ENCODE results near the gene EVA1B. TPM values are rescaled to one million over a fixed set of nuclear protein-coding genes. Genes with fewer than 3 reads are reported as not detected.

Gene EVA1B
- polyA plus RNA-seq, 3 donors, result 35.8 to 45.9 (median 41.8) TPM

- peak; percentile 76 to 88 (median 85) for DNase-seq (ENCODE audit: low read depth in 3 of 3, low spot score in 2 of 3)
These were observed 2.1 kb downstream of the EVA1B start for GRCh38 chr1:36321119-36321951.

- no peak for DNase-seq (ENCODE audit: low read depth in 3 of 3, low spot score in 2 of 3)
These were observed 2.7 kb downstream of the EVA1B start for GRCh38 chr1:36320767-36321118.

- no peak for DNase-seq (ENCODE audit: low read depth in 3 of 3, low spot score in 2 of 3)
These were observed 3.1 kb downstream of the EVA1B start for GRCh38 chr1:36320291-36320761.

GRCh38 chr1:36309397-36309796 is 14.0 kb downstream of the EVA1B start:
- DNase-seq (ENCODE audit: low read depth in 3 of 3, low spot score in 2 of 3), result no peak

- DNase-seq (ENCODE audit: low read depth in 3 of 3, low spot score in 2 of 3), result no peak
These were observed 15.7 kb downstream of the EVA1B start for GRCh38 chr1:36307601-36308330.

- DNase-seq (ENCODE audit: low read depth in 3 of 3, low spot score in 2 of 3), result peak; percentile 82 to 93 (median 87)
These were observed 16.5 kb downstream of the EVA1B start for GRCh38 chr1:36306902-36307456.

- no peak for DNase-seq (ENCODE audit: low read depth in 3 of 3, low spot score in 2 of 3)
These were observed 17.1 kb downstream of the EVA1B start, which contains the start of gene SH3D21 for GRCh38 chr1:36306210-36306901. Gene SH3D21, plus strand, starts transcription at chr1:36306368. Its CDS starts 53 bp downstream, at chr1:36306421.

GRCh38 chr1:36305915-36306209 is 17.6 kb downstream of the EVA1B start:
- DNase-seq (ENCODE audit: low read depth in 3 of 3, low spot score in 2 of 3), result no peak

GRCh38 chr1:36304970-36305914 is 18.2 kb downstream of the EVA1B start:
- no peak for DNase-seq (ENCODE audit: low read depth in 3 of 3, low spot score in 2 of 3)

- no peak for DNase-seq (ENCODE audit: low read depth in 3 of 3, low spot score in 2 of 3)
These were observed 18.9 kb downstream of the EVA1B start for GRCh38 chr1:36304521-36304920.

GRCh38 chr1:36303650-36304360 is 19.6 kb downstream of the EVA1B start:
- DNase-seq (ENCODE audit: low read depth in 3 of 3, low spot score in 2 of 3), result no peak

- DNase-seq (ENCODE audit: low read depth in 3 of 3, low spot score in 2 of 3), result no peak
These were observed 20.2 kb downstream of the EVA1B start for GRCh38 chr1:36303244-36303643.

GRCh38 chr1:36301220-36301619 is 22.2 kb downstream of the EVA1B start:
- DNase-seq (ENCODE audit: low read depth in 3 of 3, low spot score in 2 of 3), result no peak

GRCh38 chr1:36300526-36300925 is 22.9 kb downstream of the EVA1B start:
- DNase-seq (ENCODE audit: low read depth in 3 of 3, low spot score in 2 of 3), result no peak

GRCh38 chr1:36298640-36299039 is 24.8 kb downstream of the EVA1B start:
- no peak for DNase-seq (ENCODE audit: low read depth in 3 of 3, low spot score in 2 of 3)

- no peak for DNase-seq (ENCODE audit: low read depth in 3 of 3, low spot score in 2 of 3)
These were observed 26.4 kb downstream of the EVA1B start for GRCh38 chr1:36297062-36297461.

- DNase-seq (ENCODE audit: low read depth in 3 of 3, low spot score in 2 of 3), result no peak
These were observed 28.1 kb downstream of the EVA1B start for GRCh38 chr1:36295390-36295789.

GRCh38 chr1:36287595-36287994 is 35.9 kb downstream of the EVA1B start:
- no peak for DNase-seq (ENCODE audit: low read depth in 3 of 3, low spot score in 2 of 3)

- DNase-seq (ENCODE audit: low read depth in 3 of 3, low spot score in 2 of 3), result no peak
These were observed 36.6 kb downstream of the EVA1B start for GRCh38 chr1:36286802-36287201.
